NCI-H1694 treated with DMSO at 0.1 percent for 48 hours (cell line): ENCODE measurements around the gene TLL2.
"Not testable (repeated sequence)": the region's sequence is repeated elsewhere in the genome, so short reads cannot be mapped to it uniquely, and the experiment has no call there.

Experiments used
- DNase-seq: peaks from one replicate; lab custom pipeline; 2025; lab: John Stamatoyannopoulos, UW

Gene TLL2

DNA sequence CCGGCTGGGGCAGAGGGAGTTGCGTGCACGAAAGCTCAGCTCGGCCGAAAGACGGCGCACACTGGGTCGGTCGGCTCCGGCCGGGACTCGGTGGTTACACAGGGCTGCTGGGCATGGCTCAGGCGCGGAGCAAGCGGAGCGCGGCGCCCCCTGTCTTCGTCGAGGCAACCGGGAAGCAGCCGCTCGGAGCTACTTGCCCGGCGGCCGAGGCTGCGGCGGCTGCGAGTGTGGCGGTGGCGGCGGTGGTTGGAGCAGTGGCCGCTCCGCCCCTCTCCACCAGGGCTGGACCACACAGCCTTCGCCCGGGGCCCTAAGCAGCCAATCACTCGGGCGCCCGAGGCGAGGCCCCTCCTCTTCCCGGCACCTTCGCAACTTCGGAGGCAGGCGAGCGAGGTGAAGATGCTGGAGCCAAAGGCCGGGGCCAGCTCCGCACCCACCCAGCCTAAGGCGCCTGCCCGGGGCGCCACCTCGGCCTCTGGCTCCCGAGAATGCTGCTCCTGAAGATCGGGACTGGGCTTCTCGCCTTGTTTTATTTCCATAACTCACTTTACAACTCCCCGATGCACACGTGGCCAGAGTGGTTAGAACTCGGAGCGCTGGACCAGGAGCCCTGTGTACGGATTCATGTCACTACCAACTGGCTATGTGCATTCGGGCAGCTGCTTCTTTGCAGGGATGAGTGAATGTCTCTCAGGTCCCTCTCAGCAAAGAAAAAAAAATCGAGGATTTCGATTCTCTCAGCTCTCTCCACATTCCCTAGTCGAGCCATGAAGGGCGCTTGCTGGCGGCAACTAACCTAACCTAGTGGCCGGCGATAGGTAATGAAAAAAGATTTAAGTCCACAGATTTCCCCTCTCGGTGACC is at the start of gene TLL2:
Gene TLL2 (minus strand): TSS at position 229 of the 864 bp plus-strand sequence. CDS start 241 bp downstream, outside the sequence.
- DNase-seq: peak; percentile 44

DNA sequence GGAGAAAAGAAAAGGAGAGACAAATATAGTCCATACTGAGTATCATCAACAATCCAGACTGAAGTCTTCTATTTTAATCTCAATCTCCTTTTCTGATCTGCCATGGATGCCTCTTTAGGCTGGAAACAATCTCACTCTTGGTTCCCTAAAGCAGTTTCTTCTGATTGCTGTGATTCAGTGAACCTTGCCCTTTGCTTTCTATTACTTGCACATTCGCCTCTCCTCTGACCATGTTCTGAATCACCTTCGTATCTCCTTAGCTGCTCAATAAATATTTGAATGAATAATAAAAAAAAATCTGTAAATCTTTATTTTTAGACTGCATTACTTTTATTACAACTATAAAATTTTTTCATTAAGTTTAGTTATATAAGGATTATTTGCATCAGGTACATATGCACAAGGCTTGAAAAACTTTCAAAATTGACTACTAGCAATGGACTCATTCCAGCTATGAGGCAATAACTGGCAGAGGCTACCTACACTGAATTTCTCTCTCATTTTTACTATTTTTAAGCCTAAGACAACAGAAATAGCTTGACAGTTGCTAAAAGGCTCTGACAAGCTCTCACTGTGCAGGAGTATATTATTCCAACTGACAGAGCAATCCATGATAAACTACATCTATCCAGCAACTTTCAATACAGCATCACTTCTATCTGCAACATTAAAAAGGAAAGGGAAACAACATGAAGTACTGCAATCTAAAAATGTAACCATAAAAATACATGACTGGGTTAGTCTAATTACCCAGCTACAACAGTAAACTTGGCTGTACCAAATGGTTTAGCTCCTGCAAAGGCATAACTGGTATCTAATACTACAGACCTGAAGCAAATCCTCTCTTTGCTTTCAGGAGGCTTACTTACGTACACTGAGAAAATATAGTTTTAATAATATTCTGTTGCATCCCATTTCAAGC is 47.5 kb upstream of the TLL2 start:
- no peak for DNase-seq

- no peak for DNase-seq
These were observed 46.8 kb upstream of the TLL2 start for GRCh38 chr10:96560489-96560888.

- peak; percentile 9 for DNase-seq
These were observed 42.3 kb upstream of the TLL2 start for GRCh38 chr10:96556003-96556402.

GRCh38 chr10:96555330-96555729 is 41.6 kb upstream of the TLL2 start:
- DNase-seq: no peak

DNA sequence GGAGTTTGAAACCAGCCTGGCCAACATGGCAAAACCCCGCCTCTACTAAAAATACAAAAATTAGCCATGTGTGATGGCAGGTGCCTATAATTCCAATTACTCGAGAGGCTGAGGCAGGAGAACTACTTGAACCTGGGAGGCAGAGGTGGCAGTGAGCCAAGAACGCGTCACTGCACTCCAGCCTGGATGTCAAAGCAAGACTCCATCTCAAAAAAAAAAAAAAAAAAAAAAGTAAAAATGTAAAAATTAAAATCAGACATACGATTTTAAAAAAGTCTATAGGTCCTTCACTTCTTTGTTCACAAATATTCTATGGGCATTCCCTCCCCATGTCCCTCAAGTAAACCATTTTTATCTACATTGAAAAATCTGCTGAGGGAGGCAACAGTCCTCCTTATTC is 34.9 kb upstream of the TLL2 start:
- no peak for DNase-seq

- DNase-seq: not testable (repeated sequence)
These were observed 31.8 kb upstream of the TLL2 start for GRCh38 chr10:96545558-96545957.

- DNase-seq: no peak
These were observed 28.2 kb upstream of the TLL2 start for GRCh38 chr10:96541921-96542320.

DNA sequence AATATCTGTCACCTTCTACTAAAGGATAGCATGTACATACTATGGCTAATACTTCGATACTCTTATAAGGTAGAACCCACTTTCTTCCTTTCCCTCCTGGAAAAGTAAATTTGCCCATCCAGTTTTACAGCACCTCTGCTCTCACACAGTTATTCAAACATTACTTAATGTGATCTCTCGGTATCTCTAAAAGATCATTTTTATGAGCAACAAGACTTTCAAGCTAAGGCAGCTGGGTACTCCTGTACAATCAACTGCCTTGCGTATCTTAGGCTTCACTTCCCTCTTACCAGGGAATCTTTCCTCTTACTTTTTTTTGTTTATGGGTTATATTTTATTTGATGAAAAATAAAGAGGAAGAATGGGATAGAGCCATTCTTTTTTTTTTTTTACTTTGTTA is 26.5 kb upstream of the TLL2 start:
- DNase-seq: no peak

DNA sequence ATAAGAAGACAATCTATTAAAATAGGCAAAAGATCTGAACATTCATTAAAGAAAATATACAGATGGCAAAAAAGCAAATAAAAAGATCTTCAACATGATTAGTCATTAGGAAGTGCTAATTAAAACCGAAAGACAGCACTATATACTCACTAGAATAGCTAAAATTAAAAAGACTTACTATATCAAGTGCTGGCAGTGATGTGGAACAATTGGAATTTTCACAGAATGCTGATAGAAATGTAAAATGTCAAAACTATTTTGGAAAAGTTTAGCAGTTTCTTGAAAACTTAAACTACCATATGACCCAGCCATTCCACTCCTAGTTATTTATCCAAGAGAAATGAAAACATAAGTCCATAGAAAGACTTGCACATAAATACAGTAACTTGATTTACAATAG is 25.0 kb upstream of the TLL2 start:
- no peak for DNase-seq

- DNase-seq: no peak
These were observed 22.4 kb upstream of the TLL2 start for GRCh38 chr10:96536129-96536528.

DNA sequence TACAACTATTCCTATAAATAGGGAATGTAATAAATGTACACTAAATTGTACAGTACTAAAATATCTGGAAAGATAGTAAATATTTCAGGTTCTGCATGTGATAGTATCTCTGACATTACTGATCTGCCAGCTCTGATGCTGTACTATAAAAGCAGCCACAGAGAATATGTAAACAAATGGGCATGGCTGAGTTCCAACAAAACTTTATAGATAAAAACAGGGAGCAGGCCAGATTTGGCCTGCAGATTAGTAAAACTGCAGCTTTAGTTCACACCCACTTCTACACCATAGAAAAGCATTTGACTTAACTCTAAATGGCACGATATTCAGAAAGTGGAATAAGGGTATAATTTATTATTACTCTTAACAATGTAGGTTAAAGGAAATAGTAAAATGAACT is 18.8 kb upstream of the TLL2 start:
- DNase-seq: peak; percentile 3

- DNase-seq: no peak
These were observed 16.0 kb upstream of the TLL2 start for GRCh38 chr10:96529634-96530279.

GRCh38 chr10:96524741-96525140 is 11.0 kb upstream of the TLL2 start:
- peak; percentile 25 for DNase-seq

DNA sequence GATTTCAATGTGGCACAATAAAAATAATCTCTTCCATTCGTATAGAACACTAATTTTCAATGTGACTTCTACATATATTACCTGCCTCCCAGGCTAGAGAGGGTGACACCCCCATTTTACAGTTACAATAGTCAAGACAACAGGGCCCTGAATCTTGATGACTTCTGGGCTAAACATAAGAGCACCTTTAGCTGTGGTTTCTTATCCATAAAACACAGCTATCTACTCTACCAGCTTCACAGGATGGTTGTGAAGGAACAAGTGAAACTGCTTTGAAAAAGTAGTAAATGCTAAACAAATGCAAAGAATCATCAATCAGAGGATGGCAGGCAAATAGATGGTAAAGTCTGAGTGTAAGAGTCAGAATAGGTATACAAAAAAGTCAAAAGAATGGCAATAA is 3.6 kb upstream of the TLL2 start:
- DNase-seq: no peak

DNA sequence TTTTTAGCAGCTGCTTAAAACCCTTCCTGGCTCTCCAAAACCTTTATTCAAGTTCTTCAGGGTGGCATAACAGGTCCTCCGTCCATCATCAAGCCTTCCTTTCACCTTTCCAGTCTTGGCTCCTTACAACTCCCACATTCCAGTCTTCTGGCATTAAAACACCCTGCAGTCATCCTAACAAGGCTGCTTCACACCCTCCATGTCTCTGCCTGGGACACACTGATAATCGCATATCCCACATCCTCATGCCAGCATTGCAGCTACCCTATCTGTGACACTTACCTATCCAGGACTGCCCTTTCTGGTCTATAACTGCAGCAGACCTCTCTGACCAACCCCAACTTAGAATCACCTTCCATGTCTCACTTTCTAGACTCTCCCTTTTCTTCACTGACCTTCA is 2.6 kb upstream of the TLL2 start:
- DNase-seq: no peak

GRCh38 chr10:96513305-96513697 is 425 bp downstream of the TLL2 start:
- no peak for DNase-seq

DNA sequence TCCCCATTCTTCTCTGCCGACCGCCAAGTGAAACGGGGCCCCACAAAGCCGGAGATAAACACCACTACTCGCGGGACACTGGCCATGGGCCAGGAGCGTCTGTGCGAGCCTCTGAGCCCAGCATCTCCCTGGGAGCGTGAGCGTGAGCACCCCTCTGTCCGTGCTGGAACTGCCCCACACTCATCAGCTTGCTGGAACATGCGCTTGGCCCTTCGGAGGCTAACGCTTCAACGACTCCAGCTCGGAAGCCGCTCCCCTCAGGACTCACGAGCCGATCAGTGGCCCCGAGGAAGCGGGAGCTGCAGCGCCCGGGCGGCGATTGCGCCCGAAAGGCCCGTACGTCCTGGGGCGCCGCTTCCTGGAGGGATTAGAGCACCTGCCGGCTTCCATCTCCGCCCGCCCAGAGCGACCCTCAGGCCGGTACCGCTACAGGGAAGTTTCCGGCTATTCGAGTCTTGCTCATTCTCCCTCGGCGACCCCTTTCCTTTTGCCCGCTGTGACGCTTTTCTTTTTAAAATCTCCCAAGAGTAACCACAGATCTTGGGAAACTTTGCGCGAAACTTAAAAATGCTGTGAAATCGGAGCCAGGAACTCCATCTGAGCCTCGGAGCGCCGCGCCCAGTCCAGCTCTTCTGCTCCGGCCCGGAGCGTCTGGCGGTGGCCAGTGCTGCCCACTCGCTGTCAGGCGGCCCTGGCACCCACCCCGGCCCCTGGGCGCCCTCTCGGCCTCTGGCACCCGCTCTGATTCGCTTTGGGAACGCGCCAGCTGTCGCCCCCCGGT is 1.0 kb downstream of the TLL2 start:
- DNase-seq: no peak

DNA sequence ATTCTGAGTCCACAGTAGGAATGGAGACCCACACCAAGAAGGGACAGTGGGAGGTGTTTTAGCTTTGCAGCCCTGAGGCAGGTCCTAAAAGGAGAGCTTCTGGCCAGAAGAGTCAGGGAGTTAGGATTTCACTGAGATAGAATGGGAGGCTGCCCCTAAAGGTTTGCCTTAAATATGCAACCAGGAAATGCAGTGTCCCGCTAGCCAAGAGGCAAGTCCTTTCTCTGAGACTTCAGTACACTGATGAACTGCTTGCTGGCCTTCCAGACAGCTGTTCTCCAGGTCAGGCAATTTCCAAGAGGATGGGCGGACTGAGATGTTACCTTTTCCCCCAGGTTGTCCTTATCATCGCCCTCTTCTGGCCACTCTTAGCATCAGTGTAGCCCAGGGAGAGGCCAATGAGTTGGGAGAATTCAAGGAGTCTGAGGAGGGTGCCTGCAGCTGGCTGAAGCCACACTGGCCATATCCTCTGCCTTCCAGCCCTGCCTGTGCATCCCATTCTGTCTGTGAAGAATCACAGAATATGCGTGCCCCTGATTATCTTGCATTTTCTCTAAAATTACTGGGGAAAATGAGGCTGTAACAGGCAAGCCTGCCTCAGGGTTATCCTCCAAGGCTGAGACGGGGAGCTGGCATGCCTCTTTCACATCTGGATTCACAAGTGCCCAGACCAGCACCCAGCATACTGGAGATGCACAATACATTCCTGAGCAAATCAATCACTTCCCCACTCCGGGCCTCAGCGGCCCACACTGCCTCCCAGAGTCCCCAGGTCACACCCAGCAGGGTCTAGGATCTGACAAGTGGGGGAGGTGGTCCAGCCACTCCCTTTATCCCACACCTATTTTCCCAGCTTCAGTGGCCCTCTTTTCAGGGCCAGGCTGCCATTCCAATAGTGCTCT is 2.4 kb downstream of the TLL2 start:
- no peak for DNase-seq

- no peak for DNase-seq
These were observed 4.6 kb downstream of the TLL2 start for GRCh38 chr10:96509017-96509641.
